ENCODE data around the gene MLN.

MLN gene

DNA sequence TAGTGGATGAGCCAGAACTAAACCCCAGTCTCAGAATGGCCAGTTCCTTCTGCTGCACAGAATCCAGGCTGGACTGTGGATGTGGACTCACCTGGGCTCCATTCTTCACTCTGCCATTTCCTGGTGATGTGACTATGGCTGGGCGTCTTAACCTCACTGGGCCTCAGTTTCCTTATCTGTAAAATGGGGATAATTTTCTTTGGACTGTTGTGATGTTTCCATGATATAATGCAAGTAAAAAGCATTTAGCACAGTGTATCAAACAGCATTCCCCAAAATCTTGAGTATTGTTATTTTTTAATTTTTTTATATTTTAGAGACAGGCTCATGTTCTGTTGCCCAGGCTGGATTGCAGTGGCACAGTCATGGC, 51.2 kb downstream of the MLN start:
- no peak for DNase-seq (ENCODE audit: low spot score)

DNA sequence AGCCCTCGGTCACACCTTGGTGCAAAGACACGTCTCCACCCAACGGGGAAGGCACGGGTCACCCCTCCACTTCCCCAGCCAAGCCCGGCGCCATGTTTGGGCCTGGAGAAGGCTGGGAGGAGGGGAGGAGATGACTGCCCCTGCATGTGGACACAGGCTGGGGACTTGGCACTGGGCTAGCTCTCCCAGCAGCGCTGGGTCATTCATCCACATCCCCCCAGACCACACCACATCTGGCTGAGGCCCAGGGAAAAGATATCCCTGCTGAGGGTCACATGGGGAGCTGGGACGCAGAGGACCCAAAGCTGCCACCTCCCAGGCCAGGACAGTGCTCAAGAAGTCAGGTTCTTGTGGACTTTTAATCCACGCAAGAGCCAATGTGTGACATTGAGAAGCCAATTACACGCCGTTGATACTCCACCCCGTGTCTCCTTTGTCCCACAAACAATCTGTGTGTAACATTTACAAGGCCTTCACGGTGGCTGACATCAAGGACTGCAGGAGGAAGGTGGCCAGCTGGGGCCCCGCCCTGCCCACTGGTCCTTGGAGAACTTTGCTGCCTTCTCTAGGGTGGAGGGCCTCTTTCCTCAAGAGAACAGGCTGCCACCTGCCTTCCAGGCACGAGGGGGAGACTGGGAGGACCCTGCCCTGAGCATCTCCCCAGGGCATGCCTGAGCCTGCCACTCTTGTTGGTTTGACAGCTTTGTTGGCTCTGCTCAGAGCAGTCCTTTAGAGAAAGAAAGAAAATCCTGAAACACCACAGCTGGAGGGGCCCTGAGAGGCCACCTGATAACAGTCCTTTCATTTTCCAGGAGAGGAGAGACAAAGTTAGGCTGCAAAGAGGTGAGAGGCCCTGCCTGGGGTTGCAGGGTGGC, 51.8 kb downstream of the MLN start:
- DNase-seq (ENCODE audit: low spot score): no peak

DNA sequence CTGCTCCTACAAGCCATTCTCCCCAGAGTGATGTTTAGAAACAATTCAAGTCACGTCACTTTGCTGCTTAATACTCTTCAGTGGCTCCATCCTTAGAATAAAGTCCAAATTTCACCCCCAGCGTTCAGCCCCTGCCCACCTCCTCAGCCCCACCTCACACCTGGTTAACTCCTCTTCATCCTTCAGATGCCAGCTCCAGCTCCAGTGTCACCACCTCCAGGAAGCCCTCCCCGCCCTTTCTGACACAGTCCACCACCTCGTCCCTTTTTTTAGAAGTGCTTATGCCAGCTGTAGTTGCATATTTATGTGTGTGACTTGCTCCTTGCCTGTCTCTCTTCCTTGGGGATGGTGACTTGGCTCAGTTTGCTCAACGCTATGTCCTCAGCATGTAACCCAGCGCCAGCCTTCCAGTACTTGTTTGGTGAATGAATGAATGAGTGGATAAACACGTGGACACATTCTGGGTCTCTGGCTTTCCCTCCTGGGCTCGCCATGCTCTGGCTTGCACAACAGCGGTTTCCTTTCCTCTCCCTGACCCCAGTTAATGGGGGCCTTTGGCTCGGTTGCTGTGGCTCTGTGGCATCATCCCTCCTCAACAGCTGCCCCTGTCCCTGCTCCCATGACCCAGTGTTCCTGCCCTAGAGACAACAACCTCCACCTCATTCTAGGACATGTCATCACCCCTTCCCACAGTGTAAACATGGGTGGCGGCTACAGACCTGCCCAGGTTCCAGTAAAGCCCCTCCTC, 53.4 kb downstream of the MLN start:
- no peak for DNase-seq (ENCODE audit: low spot score)

DNA sequence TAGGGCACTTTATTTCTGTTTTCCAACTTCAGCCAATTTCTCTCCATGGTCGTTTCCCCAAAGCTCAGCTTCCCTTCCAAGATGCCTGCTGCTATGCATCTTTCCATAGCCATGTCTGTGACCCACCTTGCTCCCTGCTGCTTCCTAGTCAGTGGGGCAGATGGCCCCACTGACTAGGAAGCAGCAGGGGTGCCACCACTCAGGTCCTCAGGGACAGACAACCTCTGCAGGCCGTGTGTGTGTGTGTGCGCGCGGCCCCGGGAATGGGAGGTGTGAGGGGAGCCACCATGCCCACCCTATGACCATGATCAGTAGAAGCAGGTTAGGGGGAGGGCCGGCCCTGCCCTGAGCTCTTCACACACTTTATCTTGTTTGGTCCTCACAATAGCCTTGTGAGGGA, 54.4 kb downstream of the MLN start:
- DNase-seq (ENCODE audit: low spot score): no peak

DNA sequence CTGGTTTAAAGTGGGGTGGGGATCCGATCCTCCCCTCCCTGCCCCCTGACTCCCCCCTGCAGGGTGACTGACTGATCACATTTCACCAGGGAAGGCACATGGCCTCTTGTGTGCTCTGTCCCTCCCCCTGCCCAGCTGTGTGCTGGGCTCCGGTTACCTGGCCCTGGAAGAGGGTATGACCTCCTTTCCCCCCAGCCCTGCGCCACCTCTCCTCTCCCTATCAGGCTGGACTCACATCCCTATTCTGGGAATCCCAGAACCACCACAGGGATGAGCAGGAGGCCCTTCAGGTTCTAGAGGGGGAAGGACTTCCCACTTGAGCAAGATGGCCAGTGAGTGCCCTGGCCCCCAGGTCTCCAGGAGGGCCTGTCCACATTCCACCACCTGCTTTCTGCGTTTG, 55.0 kb downstream of the MLN start:
- no peak for DNase-seq (ENCODE audit: low spot score)

DNA sequence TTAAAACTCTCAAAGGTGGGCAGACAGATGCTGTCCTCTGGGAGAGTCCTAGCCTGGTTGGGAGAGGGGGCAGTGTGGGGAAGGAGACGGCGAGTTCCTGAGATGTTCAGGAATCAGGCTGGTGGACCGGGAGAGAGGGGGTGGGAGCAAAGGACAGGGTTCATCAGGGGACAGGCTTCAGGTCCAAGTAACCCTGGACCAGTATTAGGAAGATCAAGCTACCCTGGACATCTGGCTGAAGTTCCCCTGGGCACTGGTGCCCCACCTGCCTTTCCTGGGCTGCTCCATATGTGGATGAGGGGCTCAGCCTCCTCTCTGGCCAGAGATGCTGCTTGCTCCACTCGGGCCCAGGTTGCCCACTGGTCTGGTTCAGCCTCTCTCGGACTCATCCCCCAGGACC, 56.0 kb downstream of the MLN start:
- DNase-seq (ENCODE audit: low spot score): no peak

DNA sequence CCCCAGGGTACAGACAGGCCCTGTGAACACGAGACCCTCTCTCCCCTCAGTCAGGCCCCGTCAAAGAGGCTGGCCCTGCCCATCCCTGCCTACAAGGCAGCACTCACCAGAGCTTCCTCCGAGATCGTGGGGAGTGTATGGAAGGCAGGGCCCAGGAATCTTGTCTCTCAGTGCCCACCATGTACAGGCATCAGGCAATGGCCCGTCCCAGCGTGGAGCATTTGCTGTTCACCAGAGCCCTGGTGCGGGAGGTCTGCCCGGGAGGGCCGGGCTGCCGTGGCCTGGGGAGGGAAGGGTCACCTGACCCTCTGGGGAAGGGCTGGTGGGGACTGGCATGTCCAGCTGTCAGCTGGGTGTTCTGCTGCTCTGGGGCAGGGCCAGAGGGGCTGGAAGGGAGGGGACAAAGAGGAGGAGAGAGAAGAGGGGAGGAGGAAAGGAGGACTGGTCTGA, 57.1 kb downstream of the MLN start, which contains the start of gene IP6K3:
IP6K3 (minus strand) TSS at position 255 of the 450 bp plus-strand sequence. CDS start 11,429 bp downstream, outside the sequence.
- DNase-seq (ENCODE audit: low spot score): no peak

DNA sequence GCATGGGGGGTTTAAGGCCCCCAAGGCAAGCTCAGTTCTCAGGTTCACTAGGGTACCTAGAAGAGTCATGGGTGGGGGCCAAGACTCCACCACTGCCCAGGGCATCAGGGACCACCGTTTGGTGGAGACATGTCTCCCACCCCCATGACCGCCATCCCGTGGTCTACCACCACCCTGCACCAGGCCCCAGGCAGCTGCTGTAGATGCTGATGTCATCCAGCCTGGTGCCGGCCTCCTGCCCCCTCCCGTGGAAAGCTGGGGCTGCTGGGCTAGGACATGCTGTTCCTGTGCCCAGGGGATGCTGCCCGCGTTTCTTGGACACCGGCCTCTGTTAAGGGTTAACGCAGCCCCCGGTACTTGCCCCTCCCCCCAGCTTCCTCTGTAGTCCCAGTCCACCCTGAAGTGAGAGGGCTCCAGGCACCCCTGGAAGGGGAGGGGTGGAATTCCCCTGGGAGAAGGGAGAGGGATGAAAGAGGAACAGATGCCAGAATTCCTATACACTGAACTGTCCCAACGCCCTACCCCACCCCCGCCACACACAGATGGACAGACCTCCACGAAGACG, 57.7 kb downstream of the MLN start:
- no peak for DNase-seq (ENCODE audit: low spot score)

DNA sequence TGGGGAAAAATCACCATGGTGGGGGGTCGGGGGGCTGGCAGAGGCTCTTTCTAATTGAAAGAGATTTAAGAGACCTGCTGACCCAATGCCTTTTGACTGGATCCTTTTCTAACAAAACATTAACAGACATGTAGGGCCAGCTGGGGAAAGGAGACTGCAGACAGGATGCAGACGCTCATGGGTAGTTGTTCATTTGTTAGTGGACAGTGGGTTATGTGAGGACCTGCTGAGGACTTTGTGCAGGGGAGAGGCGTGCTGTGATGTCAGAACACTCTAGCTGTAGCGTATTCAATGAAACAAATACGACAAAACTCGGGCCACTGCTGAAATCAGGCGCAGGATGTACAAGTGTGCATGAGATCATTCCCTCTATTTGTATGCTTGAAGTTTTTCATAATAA, 58.3 kb downstream of the MLN start:
- DNase-seq (ENCODE audit: low spot score): no peak

DNA sequence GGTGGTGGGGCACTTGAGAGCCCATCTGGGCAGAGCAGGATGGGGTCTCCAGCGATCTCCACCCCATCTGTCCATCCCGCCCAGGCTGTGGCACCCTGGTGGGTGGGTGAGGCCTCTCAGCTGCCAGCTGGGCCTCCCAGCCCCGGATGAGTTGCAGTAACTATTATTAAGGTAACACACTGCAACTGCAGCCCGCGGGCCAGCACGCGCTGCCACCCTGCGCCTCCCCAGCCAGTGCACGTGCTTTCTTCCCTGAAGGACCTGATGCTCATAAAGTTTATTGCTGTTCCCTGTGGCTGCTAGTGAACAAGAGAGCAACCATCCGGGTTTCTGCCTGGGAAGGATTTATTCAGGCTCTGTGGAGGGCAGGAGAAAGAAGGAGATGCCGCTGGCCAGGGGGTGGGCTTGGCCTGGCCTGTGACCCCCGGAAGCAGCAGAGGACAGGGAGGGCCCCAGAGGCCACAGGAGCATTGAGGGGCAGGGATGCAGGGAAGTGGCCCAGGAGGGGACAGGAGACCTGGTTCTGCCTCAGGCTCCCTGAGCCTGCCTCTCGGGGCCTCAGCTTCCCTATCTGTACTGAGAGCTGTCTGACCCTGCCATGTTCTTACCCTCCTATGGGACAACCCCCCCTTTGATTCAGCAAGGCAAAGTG, 58.8 kb downstream of the MLN start:
- no peak for DNase-seq (ENCODE audit: low spot score)
